ENCODE results near the gene ZNF397.

DNA sequence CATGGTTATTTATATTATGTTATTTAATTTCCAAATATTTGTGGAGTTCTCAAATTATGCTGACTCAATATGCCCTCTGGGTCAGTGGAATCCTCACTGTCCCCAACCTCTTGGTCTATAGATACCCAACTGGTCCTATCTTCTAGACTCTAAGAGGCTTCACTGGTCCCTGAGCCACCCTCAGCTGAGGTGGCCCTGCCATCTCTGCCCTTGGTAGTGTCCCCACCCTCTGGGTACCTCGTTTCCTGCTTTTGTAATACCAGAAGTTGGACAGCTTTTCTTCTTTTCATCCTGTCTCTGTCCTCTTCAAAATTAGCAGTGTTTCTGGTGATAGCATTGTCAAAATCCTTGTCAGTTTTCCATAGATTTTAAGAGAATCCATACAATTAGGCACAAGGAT is 37.3 kb downstream of the ZNF397 start:
- TF ChIP-seq, protein P1, sequence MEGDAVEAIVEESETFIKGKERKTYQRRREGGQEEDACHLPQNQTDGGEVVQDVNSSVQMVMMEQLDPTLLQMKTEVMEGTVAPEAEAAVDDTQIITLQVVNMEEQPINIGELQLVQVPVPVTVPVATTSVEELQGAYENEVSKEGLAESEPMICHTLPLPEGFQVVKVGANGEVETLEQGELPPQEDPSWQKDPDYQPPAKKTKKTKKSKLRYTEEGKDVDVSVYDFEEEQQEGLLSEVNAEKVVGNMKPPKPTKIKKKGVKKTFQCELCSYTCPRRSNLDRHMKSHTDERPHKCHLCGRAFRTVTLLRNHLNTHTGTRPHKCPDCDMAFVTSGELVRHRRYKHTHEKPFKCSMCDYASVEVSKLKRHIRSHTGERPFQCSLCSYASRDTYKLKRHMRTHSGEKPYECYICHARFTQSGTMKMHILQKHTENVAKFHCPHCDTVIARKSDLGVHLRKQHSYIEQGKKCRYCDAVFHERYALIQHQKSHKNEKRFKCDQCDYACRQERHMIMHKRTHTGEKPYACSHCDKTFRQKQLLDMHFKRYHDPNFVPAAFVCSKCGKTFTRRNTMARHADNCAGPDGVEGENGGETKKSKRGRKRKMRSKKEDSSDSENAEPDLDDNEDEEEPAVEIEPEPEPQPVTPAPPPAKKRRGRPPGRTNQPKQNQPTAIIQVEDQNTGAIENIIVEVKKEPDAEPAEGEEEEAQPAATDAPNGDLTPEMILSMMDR (IDR thresholded peaks at IDR 0.05; ENCODE audit: insufficient read depth, low read length, poor library complexity, severe bottlenecking): no peak
- no peak for TF ChIP-seq EZH2phosphoT487 (conservative IDR thresholded peaks at IDR 0.05; ENCODE audit: low read length)
